ENCODE results near the gene MS4A6A. TPM values are rescaled to one million over a fixed set of nuclear protein-coding genes. Genes with fewer than 3 reads are reported as not detected.
"Not testable (repeated sequence)": the region's sequence is repeated elsewhere in the genome, so short reads cannot be mapped to it uniquely, and the experiment has no call there.

MS4A6A gene
- total and polyA plus RNA-seq, 4 donors = 3.7 to 36.4 (median 18.4) TPM

DNA sequence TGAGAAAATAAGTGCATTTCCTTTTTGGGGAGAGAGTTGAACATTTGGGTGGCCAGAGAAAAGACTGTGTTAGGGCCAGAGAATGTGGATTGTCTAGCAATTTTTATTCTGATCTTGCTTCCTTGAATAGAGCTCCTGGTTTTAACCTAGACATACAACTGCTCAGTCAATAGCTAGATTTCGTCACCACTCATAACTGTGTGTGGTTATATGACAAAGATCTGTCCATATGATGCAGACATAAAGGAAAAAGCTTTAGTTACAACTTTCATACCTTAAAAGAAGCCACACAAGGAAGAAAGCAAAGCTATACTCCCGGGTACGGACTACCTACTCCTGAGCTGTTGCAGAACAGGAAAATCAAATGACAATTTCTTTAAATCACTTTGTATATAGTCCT, 37.2 kb downstream of the MS4A6A start:
- Histone ChIP-seq H3K4me3 (ENCODE audit: low read depth, low read length) (no peak overlapping the region), H3K27me3 (ENCODE audit: control insufficient read depth, insufficient read depth, low read length) (no peaks in the 10 kb centered on the region), H3K9me3 (ENCODE audit: control insufficient read depth, insufficient read depth, low read length) (no peaks in the 10 kb centered on the region), H3K4me1 (ENCODE audit: control insufficient read depth, insufficient read depth, low read length) (no peaks in the 10 kb centered on the region), H3K27ac (ENCODE audit: low read depth, low read length) (no peak overlapping the region), H3K36me3 (ENCODE audit: control insufficient read depth, insufficient read depth, low read length) (no peaks in the 10 kb centered on the region)
- no peak for DNase-seq (ENCODE audit: low read depth in 4 of 6, low spot score in 6 of 6)
- no CpG with 5 or more reads among the region's 3 CpGs for WGBS (ENCODE audit: insufficient coverage)

- H3K27ac ChIP-seq (ENCODE audit: low read depth, low read length) = no peak overlapping the region
- H3K27me3 ChIP-seq (ENCODE audit: control insufficient read depth, insufficient read depth, low read length) = no peaks in the 10 kb centered on the region
- H3K9me3 ChIP-seq (ENCODE audit: control insufficient read depth, insufficient read depth, low read length) = no peaks in the 10 kb centered on the region
- no peak for DNase-seq (ENCODE audit: low read depth in 4 of 6, low spot score in 6 of 6)
- H3K36me3 ChIP-seq (ENCODE audit: control insufficient read depth, insufficient read depth, low read length) = no peaks in the 10 kb centered on the region
- H3K4me1 ChIP-seq (ENCODE audit: control insufficient read depth, insufficient read depth, low read length) = no peaks in the 10 kb centered on the region
- H3K4me3 ChIP-seq (ENCODE audit: low read depth, low read length) = no peak overlapping the region
- WGBS (ENCODE audit: insufficient coverage) = 93% methylated on average over 3 of the region's 3 CpGs
Measured at GRCh38 chr11:60143768-60144167, 39.1 kb downstream of the MS4A6A start.

DNA sequence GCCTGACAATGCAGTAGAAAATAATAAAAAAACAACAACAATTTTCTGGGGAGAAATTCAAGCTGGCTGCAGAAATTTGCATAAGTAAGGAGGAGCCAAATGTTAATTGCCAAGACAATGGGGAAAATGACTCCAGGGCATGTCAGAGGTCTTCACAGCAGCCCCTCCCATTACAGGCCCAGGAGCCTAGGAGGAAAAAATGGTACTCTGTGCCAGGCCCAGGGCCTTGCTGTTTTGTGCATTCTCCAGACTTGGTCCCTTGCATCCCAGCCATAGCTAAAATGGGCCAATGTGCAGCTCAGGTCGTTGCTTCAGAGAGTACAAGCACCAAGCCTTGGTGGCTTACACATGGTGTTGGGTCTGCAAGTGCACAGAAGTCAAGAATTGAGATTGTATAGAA, 49.0 kb downstream of the MS4A6A start:
- 33% methylated on average over 1 of the region's 1 CpG for WGBS (ENCODE audit: insufficient coverage)
- no peak for DNase-seq (ENCODE audit: low read depth in 4 of 6, low spot score in 6 of 6)
- no peaks in the 10 kb centered on the region for H3K27me3 ChIP-seq (ENCODE audit: control insufficient read depth, insufficient read depth, low read length)
- no peaks in the 10 kb centered on the region for H3K9me3 ChIP-seq (ENCODE audit: control insufficient read depth, insufficient read depth, low read length)
- H3K4me1 ChIP-seq (ENCODE audit: control insufficient read depth, insufficient read depth, low read length) = no peaks in the 10 kb centered on the region
- no peak overlapping the region for H3K27ac ChIP-seq (ENCODE audit: low read depth, low read length)
- H3K4me3 ChIP-seq (ENCODE audit: low read depth, low read length) = no peak overlapping the region
- H3K36me3 ChIP-seq (ENCODE audit: control insufficient read depth, insufficient read depth, low read length) = no peaks in the 10 kb centered on the region

DNA sequence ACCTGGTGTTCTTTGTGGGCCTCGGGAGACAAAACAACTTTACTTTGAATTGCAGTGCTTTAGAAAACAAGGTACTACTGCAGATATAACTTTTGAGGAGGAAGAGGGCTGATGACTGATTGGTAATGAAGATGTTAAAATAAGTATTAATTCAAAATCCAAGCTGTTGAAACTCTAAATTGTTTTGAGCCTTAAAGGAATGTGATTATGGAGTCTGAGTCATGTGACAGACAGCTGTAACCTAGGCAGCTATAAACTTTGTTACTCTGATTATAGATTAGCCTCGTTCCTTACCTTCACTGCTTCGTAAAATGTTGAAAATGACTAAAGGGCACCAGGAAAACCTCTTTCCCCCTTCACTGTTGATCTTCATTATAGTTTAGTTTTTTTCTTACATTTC, 51.0 kb downstream of the MS4A6A start:
- Histone ChIP-seq H3K27ac (ENCODE audit: low read depth, low read length) (no peak overlapping the region), H3K36me3 (ENCODE audit: control insufficient read depth, insufficient read depth, low read length) (no peaks in the 10 kb centered on the region), H3K4me3 (ENCODE audit: low read depth, low read length) (no peak overlapping the region), H3K27me3 (ENCODE audit: control insufficient read depth, insufficient read depth, low read length) (no peaks in the 10 kb centered on the region), H3K4me1 (ENCODE audit: control insufficient read depth, insufficient read depth, low read length) (no peaks in the 10 kb centered on the region), H3K9me3 (ENCODE audit: control insufficient read depth, insufficient read depth, low read length) (no peaks in the 10 kb centered on the region)
- no peak for DNase-seq (ENCODE audit: low read depth in 4 of 6, low spot score in 6 of 6)
- WGBS (ENCODE audit: insufficient coverage) = no CpG with 5 or more reads among the region's 3 CpGs

DNA sequence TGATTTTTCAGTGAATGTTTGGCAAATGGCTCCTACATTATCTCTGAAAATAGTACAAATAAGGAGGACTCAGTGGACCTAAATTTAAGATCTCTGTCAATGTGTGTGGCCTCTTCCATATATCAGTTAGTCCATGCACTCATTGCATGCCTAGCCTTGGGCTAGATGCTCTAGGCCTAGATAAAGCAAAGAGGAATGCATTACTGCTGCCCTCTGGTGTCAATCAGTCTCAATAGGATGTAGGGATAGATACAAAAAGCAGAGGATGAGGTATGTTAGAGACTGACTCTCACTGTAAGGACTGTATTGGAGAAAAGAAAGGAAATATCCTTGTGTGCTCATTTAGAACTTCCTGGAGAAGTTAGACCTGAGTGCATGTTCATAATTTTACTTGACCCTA, 52.4 kb downstream of the MS4A6A start:
- Histone ChIP-seq H3K4me1 (ENCODE audit: control insufficient read depth, insufficient read depth, low read length) (no peaks in the 10 kb centered on the region), H3K4me3 (ENCODE audit: low read depth, low read length) (no peak overlapping the region), H3K36me3 (ENCODE audit: control insufficient read depth, insufficient read depth, low read length) (no peaks in the 10 kb centered on the region), H3K27ac (ENCODE audit: low read depth, low read length) (no peak overlapping the region), H3K9me3 (ENCODE audit: control insufficient read depth, insufficient read depth, low read length) (no peaks in the 10 kb centered on the region), H3K27me3 (ENCODE audit: control insufficient read depth, insufficient read depth, low read length) (no peaks in the 10 kb centered on the region)
- DNase-seq (ENCODE audit: low read depth in 4 of 6, low spot score in 6 of 6) = peak in 5 of 6 donors; percentile 19 to 86 (median 43)

- H3K4me1 ChIP-seq (ENCODE audit: control insufficient read depth, insufficient read depth, low read length) = no peaks in the 10 kb centered on the region
- 97% methylated on average over 3 of the region's 3 CpGs for WGBS (ENCODE audit: insufficient coverage)
- H3K9me3 ChIP-seq (ENCODE audit: control insufficient read depth, insufficient read depth, low read length) = no peaks in the 10 kb centered on the region
- H3K4me3 ChIP-seq (ENCODE audit: low read depth, low read length) = no peak overlapping the region
- no peak overlapping the region for H3K27ac ChIP-seq (ENCODE audit: low read depth, low read length)
- DNase-seq (ENCODE audit: low read depth in 4 of 6, low spot score in 6 of 6) = no peak
- H3K27me3 ChIP-seq (ENCODE audit: control insufficient read depth, insufficient read depth, low read length) = no peaks in the 10 kb centered on the region
- H3K36me3 ChIP-seq (ENCODE audit: control insufficient read depth, insufficient read depth, low read length) = no peaks in the 10 kb centered on the region
Measured at GRCh38 chr11:60129853-60130252, 53.0 kb downstream of the MS4A6A start.

DNA sequence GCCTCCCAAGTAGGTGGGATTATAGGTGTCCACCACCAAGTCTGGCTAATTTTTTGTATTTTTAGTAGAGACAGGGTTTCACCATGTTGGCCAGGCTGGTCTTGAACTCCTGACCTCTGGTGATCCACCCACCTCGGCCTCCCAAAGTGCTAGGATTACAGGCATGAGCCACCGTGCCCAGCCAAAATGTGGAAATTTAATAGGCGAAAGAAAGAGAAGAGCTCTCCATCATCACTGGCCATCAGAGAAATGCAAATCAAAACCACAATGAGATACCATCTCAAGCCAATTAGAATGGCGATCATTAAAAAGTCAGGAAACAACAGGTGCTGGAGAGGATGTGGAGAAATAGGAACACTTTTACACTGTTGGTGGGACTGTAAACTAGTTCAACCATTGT, 54.0 kb downstream of the MS4A6A start:
- not testable (repeated sequence) for H3K36me3 ChIP-seq (ENCODE audit: control insufficient read depth, insufficient read depth, low read length); H3K27ac ChIP-seq (ENCODE audit: low read depth, low read length); H3K9me3 ChIP-seq (ENCODE audit: control insufficient read depth, insufficient read depth, low read length); H3K4me1 ChIP-seq (ENCODE audit: control insufficient read depth, insufficient read depth, low read length); H3K27me3 ChIP-seq (ENCODE audit: control insufficient read depth, insufficient read depth, low read length); H3K4me3 ChIP-seq (ENCODE audit: low read depth, low read length); DNase-seq (ENCODE audit: low read depth in 4 of 6, low spot score in 6 of 6)
- no CpG with 5 or more reads among the region's 4 CpGs for WGBS (ENCODE audit: insufficient coverage)

GRCh38 chr11:60128376-60128775, 54.5 kb downstream of the MS4A6A start:
- H3K4me1 ChIP-seq (ENCODE audit: control insufficient read depth, insufficient read depth, low read length) = no peaks in the 10 kb centered on the region
- no peaks in the 10 kb centered on the region for H3K9me3 ChIP-seq (ENCODE audit: control insufficient read depth, insufficient read depth, low read length)
- no peaks in the 10 kb centered on the region for H3K36me3 ChIP-seq (ENCODE audit: control insufficient read depth, insufficient read depth, low read length)
- no peak overlapping the region for H3K27ac ChIP-seq (ENCODE audit: low read depth, low read length)
- no peaks in the 10 kb centered on the region for H3K27me3 ChIP-seq (ENCODE audit: control insufficient read depth, insufficient read depth, low read length)
- DNase-seq (ENCODE audit: low read depth in 4 of 6, low spot score in 6 of 6) = no peak
- WGBS (ENCODE audit: insufficient coverage) = no CpG with 5 or more reads among the region's 2 CpGs
- no peak overlapping the region for H3K4me3 ChIP-seq (ENCODE audit: low read depth, low read length)

DNA sequence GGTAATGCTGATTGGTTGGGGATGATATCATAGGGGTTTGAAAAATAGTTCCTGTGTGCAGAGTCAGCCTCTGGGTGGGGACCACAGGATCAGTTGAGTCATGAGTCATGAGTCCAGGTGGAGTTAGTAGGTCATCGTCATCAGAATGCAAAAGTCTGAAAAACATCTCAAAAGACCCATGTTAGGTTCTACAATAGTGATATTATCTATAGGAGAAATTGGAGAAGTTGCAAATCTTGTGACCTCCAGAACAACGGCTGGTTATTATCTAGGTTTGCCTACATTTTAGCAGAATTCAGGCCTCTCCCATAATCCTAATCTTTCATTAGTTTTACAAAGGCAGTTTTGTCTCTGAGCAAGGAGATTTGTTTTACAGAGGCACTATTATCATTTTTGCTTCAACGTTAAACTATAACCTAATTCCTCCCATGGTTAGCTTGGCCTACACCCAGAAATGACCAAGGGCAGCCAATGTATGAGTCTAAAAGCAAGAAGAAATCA, 55.5 kb downstream of the MS4A6A start:
- no CpG with 5 or more reads among the region's 3 CpGs for WGBS (ENCODE audit: insufficient coverage)
- Histone ChIP-seq H3K27me3 (ENCODE audit: control insufficient read depth, insufficient read depth, low read length) (no peaks in the 10 kb centered on the region), H3K36me3 (ENCODE audit: control insufficient read depth, insufficient read depth, low read length) (no peaks in the 10 kb centered on the region), H3K27ac (ENCODE audit: low read depth, low read length) (no peak overlapping the region), H3K4me1 (ENCODE audit: control insufficient read depth, insufficient read depth, low read length) (no peaks in the 10 kb centered on the region), H3K9me3 (ENCODE audit: control insufficient read depth, insufficient read depth, low read length) (no peaks in the 10 kb centered on the region), H3K4me3 (ENCODE audit: low read depth, low read length) (no peak overlapping the region)
- no peak for DNase-seq (ENCODE audit: low read depth in 4 of 6, low spot score in 6 of 6)

DNA sequence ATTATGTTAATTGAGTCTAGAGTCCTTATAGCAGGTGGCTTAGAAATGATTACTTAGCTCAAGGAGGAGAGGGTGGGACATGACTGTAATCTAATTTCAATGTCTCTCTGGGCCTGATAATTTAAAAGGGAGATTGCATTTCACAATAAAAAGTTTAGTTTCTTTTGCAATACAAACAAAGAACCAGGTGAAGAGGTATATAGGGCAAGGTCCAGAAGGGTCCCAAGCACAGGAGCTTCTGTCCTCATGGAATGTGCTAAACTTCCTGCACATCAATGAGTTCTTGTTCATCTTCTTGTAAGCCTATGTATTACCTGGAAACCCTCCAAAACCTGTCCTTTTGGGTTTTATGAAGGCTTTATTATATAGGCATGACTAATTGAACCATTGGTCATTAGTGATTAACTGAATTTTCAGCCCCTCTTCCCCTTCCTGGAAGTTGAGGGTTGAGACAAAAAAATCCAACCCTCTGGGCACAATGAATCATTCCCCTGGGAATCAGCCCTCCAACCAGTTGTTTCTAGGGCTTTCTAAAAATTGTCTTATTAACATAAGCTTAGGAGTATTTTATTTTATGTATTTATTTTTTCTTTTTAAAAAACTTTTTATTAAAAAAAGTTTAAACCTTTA, 56.8 kb downstream of the MS4A6A start:
- H3K9me3 ChIP-seq (ENCODE audit: control insufficient read depth, insufficient read depth, low read length) = no peaks in the 10 kb centered on the region
- H3K4me3 ChIP-seq (ENCODE audit: low read depth, low read length) = no peak overlapping the region
- no peaks in the 10 kb centered on the region for H3K4me1 ChIP-seq (ENCODE audit: control insufficient read depth, insufficient read depth, low read length)
- no peak for DNase-seq (ENCODE audit: low read depth in 4 of 6, low spot score in 6 of 6)
- H3K27me3 ChIP-seq (ENCODE audit: control insufficient read depth, insufficient read depth, low read length) = no peaks in the 10 kb centered on the region
- H3K36me3 ChIP-seq (ENCODE audit: control insufficient read depth, insufficient read depth, low read length) = no peaks in the 10 kb centered on the region
- no peak overlapping the region for H3K27ac ChIP-seq (ENCODE audit: low read depth, low read length)

All from spinal cord (tissue), 10 donors.